Measurements from ENCODE around the gene HLA-F. TPM values are rescaled to one million over a fixed set of nuclear protein-coding genes. Genes with fewer than 3 reads are reported as not detected.

Gene HLA-F
- 100 to 1,000 TPM in 1 of 10 donors, 10 to 100 TPM in 9; 24.0 to 191 (median 31.6) TPM for total RNA-seq
- 100 to 1,000 TPM in 1 of 2 donors, 10 to 100 TPM in 1; 61.7 to 105 TPM for polyA plus RNA-seq
- long read RNA-seq, donor 1, partial matches to known transcripts = 13 of 27 reads
- long read RNA-seq, donor 1, other reads (novel, unspliced or antisense) = 10 of 27 reads
- long read RNA-seq, donor 2, transcript HLA-F-217 (7 exons, 1,283 nt) = major isoform, 6 of 19 reads
- long read RNA-seq, donor 2, partial matches to known transcripts = 6 of 19 reads
- long read RNA-seq, donor 2, other reads (novel, unspliced or antisense) = 6 of 19 reads
- long read RNA-seq, donor 3, transcript HLA-F-217 (7 exons, 1,283 nt) = major isoform, 6 of 9 reads
- long read RNA-seq, donor 3, partial matches to known transcripts = 1 of 9 reads
- long read RNA-seq, donor 3, other reads (novel, unspliced or antisense) = 2 of 9 reads

GRCh38 chr6:29723262-29723665 is at the start of gene HLA-F:
Gene HLA-F (plus strand): TSS chr6:29723434. CDS start chr6:29723464, 30 bp downstream.
- TF ChIP-seq CTCF (IDR thresholded peaks at IDR 0.05) = peak in 2 of 9 donors; percentile 8 to 10
- 0% methylated on average over 26 of the region's 26 CpGs for WGBS, 2 donors

GRCh38 chr6:29674008-29674407 is 49.2 kb upstream of the HLA-F start:
- Histone ChIP-seq H3K27ac (no peak overlapping the region), H3K9me3 (no peaks in the 10 kb centered on the region), H3K27me3 (peaks cover 0 to 27% (median 9%) of the 10 kb centered on the region in 7 donors), H3K4me1 (peaks cover 0 to 6% (median 0%) of the 10 kb centered on the region in 9 donors), H3K4me3 (no peak overlapping the region), H3K36me3 (no peaks in the 10 kb centered on the region)
- WGBS, 2 donors = 88 to 92% methylated on average over 5 of the region's 5 CpGs
- no peak for TF ChIP-seq CTCF (IDR thresholded peaks at IDR 0.05)
- ATAC-seq = no peak
- intact Hi-C loops (cut with DNase I) = no loop called here
- DNase-seq = no peak

More at GRCh38 chr6:29723262-29723665, at the start of gene HLA-F:
- H3K4me1 ChIP-seq = peaks cover 0 to 37% (median 23%) of the 10 kb centered on the region in 9 donors
- DNase-seq (peak; percentile 79 to 92), ATAC-seq (peak; percentile 96 to 99 (median 98))
- H3K36me3 ChIP-seq = peaks cover 0 to 43% (median 12%) of the 10 kb centered on the region in 9 donors
- H3K27me3 ChIP-seq = no peaks in the 10 kb centered on the region
- no peaks in the 10 kb centered on the region for H3K9me3 ChIP-seq
- peak within 1 kb of the TSS; percentile 87 to 99 (median 94) for H3K4me3 ChIP-seq
- peak within 1 kb of the TSS; percentile 76 to 99 (median 97) for H3K27ac ChIP-seq
- intact Hi-C loops (cut with DNase I) = loop anchor here in 2 of 10 donors (1.0 to 2.0 kb wide), 2 partner anchors 29 to 30 kb away; no protein-coding TSS in a partner anchor

DNA sequence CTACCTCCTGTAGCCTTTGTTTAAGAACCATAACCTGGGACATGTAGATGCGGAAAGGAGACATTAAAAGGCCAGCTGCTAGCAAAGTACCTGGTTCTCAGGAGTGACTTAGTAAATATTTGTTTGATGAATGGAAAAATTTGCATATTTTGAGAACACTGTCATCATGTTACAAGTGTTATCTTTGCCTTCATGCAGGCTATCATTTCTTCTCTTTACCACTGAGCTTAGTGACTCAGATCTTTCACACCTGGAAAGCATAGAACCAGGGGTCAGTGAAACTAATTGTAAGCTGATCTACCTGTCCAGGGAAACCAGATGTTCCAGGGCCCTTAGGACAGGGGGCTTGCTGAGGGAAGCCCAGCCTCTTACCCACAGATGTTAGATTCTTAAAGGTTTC is 47.7 kb upstream of the HLA-F start:
- DNase-seq (no peak), ATAC-seq (no peak)
- TF ChIP-seq CTCF (IDR thresholded peaks at IDR 0.05) = no peak
- H3K4me1 ChIP-seq = peaks cover 0 to 6% (median 0%) of the 10 kb centered on the region in 9 donors
- no peaks in the 10 kb centered on the region for H3K9me3 ChIP-seq
- no peak overlapping the region for H3K27ac ChIP-seq
- WGBS, 2 donors = 93 to 98% methylated on average over 1 of the region's 1 CpG
- peaks cover 0 to 14% (median 8%) of the 10 kb centered on the region in 7 donors for H3K27me3 ChIP-seq
- no peaks in the 10 kb centered on the region for H3K36me3 ChIP-seq
- no peak overlapping the region for H3K4me3 ChIP-seq
- intact Hi-C loops (cut with DNase I) = no loop called here

DNA sequence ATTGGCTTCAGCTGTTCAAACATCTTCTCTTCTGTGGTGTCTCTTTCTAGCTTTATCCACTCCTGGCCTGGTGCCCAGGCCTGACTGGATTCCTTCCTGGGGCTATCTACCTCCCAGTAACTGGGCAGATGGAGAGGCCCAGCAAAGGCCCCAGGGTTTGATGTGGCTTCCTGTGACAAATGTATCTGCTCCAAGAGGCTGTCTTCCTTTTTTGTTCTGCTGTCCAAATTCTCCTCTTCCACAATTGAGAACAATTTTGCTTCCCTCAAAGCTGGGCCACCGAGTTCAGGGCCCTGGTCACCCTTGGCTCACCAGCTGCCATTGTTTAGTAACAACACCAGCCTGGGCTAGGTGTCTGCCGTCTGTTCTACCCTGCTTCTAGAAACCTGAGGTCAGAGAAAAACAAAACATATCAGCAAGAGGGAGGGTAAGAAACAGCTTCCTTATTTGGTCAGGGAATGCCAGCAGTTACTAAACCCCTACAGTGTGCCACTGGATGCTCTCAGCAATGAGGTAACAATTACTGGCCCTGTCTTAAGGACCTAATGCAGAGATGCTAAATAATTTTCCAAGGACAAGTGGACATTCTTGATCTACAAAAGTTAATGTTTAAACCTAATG is 46.1 kb upstream of the HLA-F start:
- TF ChIP-seq CTCF (IDR thresholded peaks at IDR 0.05) = no peak
- Histone ChIP-seq H3K36me3 (no peaks in the 10 kb centered on the region), H3K27ac (peak overlapping the region in 1 of 10 donors; percentile 43), H3K9me3 (no peaks in the 10 kb centered on the region), H3K4me1 (peaks cover 0 to 6% (median 0%) of the 10 kb centered on the region in 9 donors), H3K4me3 (no peak overlapping the region), H3K27me3 (peaks cover 0 to 14% (median 7%) of the 10 kb centered on the region in 7 donors)
- intact Hi-C loops (cut with DNase I) = no loop called here
- ATAC-seq = peak in 3 of 8 donors; percentile 43 to 53 (median 52)
- DNase-seq = no peak
- 26 to 42% methylated on average over 2 of the region's 2 CpGs for whole genome bisulfite sequencing, 2 donors
